ENCODE data around the gene HDAC7. TPM values are rescaled to one million over a fixed set of nuclear protein-coding genes. Genes with fewer than 3 reads are reported as not detected.

The HDAC7 gene
- total RNA-seq, 8 experiments from 2014 or later = 9.8 to 43.8 (median 19.3) TPM

DNA sequence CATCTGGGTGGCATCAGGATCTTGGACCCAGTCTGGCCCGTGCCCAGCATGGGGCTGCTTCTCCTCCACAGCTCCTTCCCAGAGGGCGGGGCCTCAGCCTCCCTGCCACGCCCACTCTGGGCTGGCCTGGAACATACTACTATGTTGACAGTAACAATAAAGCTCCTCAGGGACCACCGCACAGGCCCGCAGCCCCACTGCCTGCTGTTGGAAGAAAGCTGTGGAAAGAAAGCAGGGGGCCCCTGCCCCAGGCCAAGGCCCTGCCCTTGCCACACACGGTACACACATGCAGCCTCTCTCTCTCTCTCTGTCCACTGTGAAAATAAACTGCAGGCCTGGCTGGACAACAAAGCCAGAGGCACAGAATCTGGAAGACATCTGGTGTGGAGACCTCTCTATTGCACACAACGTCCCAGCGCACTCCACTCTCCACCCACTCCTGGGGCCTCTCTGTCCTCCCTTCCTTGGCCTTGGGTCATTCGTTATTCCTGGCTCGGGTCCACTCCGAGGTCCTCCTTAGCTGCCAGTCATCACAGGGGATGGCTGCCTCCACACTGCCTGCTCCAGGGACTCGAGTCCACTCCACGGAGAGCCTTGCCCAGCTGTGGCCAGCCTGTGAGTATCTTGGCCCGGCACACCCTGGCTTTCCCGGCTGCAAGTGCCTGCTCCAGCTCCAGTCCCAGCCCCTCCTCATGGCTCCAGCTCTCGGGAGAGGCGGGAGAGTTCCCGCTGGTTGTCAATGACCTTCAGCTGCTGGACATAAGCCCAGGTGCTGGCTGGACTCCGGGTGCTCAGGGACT is 82.6 kb downstream of the HDAC7 start:
- in situ Hi-C loops (cut with MboI; ENCODE audit: low pct_unique_long_range_greater_than_20kb in 2 of 9, low sequenced_read_pairs in 9 of 9, unreplicated experiment in 9 of 9) = loop anchor here in 1 of 9 experiments (25.0 kb wide), 1 partner anchor 250 kb away; no protein-coding TSS in a partner anchor
- H3K27ac ChIP-seq = peak overlapping the region; percentile 11 to 13
- ATAC-seq (replicated peaks in 6 of 8) = peak; percentile 39 to 84 (median 63)
- peaks cover 30 to 46% of the 10 kb centered on the region in 2 donors for H3K4me1 ChIP-seq (replicated peaks in 1 of 2)
- WGBS, 10 experiments = 0 to 82% (median 55%) methylated on average over 1 to 8 of the region's 19 CpGs; no CpG with 5 or more reads in 2 of the 10 experiments
- H3K4me3 ChIP-seq = no peak overlapping the region

- H3K27ac ChIP-seq = peak overlapping the region in 1 of 2 donors; percentile 13
- 40 to 100% (median 76%) methylated on average over 1 to 3 of the region's 4 CpGs; no CpG with 5 or more reads in 5 of the 10 experiments for WGBS, 10 experiments
- H3K4me1 ChIP-seq (replicated peaks in 1 of 2) = peaks cover 29 to 42% of the 10 kb centered on the region in 2 donors
- no peak overlapping the region for H3K4me3 ChIP-seq
- no peak for ATAC-seq (replicated peaks in 6 of 8)
- in situ Hi-C loops (cut with MboI; ENCODE audit: low pct_unique_long_range_greater_than_20kb in 2 of 9, low sequenced_read_pairs in 9 of 9, unreplicated experiment in 9 of 9) = loop anchor here in 1 of 9 experiments (25.0 kb wide), 1 partner anchor 251 kb away; no protein-coding TSS in a partner anchor
Observed at GRCh38 chr12:47736216-47736615, 83.5 kb downstream of the HDAC7 start.

DNA sequence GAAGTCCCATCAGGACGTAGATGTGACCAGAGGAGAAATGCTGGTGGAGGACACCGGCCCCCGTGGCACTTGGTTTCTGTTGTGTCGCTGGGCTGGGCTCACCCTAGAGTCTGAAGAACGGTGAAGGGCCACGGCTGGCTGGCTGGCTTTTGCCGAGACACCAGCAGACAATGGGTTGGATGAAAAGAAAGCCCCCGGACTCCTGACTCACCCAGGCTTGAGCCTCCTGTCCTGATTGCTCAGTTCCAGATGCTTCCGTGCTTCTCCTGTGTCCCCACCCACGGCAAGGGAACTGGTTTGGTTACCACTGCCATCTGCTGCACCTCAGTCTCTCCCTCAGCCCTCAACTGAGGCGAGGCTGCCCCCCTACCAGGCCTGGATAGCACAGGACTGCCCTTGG is 84.1 kb downstream of the HDAC7 start:
- Histone ChIP-seq H3K4me3 (no peak overlapping the region), H3K27ac (peak overlapping the region in 1 of 2 donors; percentile 20), H3K4me1 (replicated peaks in 1 of 2) (peaks cover 26 to 36% of the 10 kb centered on the region in 2 donors)
- ATAC-seq (replicated peaks in 6 of 8) = no peak
- 73 to 100% (median 93%) methylated on average over 1 to 4 of the region's 11 CpGs; no CpG with 5 or more reads in 3 of the 10 experiments for WGBS, 10 experiments
- in situ Hi-C loops (cut with MboI; ENCODE audit: low pct_unique_long_range_greater_than_20kb in 2 of 9, low sequenced_read_pairs in 9 of 9, unreplicated experiment in 9 of 9) = loop anchor here in 1 of 9 experiments (25.0 kb wide), 1 partner anchor 252 kb away; no protein-coding TSS in a partner anchor

- peak in 5 of 8 experiments; percentile 73 to 83 (median 80) for ATAC-seq (replicated peaks in 6 of 8)
- peaks cover 26 to 33% of the 10 kb centered on the region in 2 donors for H3K4me1 ChIP-seq (replicated peaks in 1 of 2)
- in situ Hi-C loops (cut with MboI; ENCODE audit: low pct_unique_long_range_greater_than_20kb in 2 of 9, low sequenced_read_pairs in 9 of 9, unreplicated experiment in 9 of 9) = loop anchor here in 1 of 9 experiments (25.0 kb wide), 1 partner anchor 252 kb away; no protein-coding TSS in a partner anchor
- no peak overlapping the region for H3K4me3 ChIP-seq
- H3K27ac ChIP-seq = peak overlapping the region; percentile 20 to 46
- 7 to 83% (median 48%) methylated on average over 1 to 7 of the region's 12 CpGs; no CpG with 5 or more reads in 2 of the 10 experiments for WGBS, 10 experiments
Observed at GRCh38 chr12:47734725-47735480, 84.8 kb downstream of the HDAC7 start.

DNA sequence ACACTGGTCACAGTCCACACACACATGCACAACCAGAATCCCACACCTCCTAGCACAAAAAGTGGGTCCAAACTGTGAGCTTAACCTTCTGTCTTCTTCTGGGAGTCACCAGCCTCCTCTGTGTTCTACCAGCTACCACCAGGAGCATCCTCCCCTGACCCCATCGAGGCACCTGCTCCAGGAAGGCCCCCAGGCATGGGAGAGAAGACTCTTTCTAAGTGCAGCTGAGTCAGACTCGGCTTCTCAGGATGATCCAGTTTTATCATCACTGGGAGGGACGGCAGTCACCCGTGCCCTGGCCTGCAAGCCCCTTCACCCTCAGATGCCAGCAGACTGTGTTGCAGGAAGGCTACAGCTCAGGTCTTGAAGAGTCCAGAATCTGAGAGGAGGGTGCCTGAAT is 86.6 kb downstream of the HDAC7 start:
- WGBS, 10 experiments = 100% methylated on average over 1 of the region's 4 CpGs; no CpG with 5 or more reads in 7 of the 10 experiments
- Histone ChIP-seq H3K4me3 (no peak overlapping the region), H3K4me1 (replicated peaks in 1 of 2) (peaks cover 26 to 33% of the 10 kb centered on the region in 2 donors), H3K27ac (no peak overlapping the region)
- ATAC-seq (replicated peaks in 6 of 8) = no peak
- in situ Hi-C loops (cut with MboI; ENCODE audit: low pct_unique_long_range_greater_than_20kb in 2 of 9, low sequenced_read_pairs in 9 of 9, unreplicated experiment in 9 of 9) = loop anchor here in 1 of 9 experiments (25.0 kb wide), 1 partner anchor 254 kb away; no protein-coding TSS in a partner anchor

Other genes with a start within 250 kb of the HDAC7 start
- gene RPAP3, start 113.9 kb downstream of the HDAC7 start, total RNA-seq = 10 to 100 TPM; 17.1 to 45.6 (median 29.5) TPM
- gene ENDOU, start 94.4 kb downstream of the HDAC7 start, total RNA-seq = 1 to 10 TPM in 2 of 8 experiments, under 1 TPM in 6; 0.11 to 3.8 (median 0.36) TPM
- gene RAPGEF3, start 61.0 kb downstream of the HDAC7 start, total RNA-seq = 10 to 100 TPM in 1 of 8 experiments, 1 to 10 TPM in 6, under 1 TPM in 1; 0.87 to 21.8 (median 4.9) TPM
- gene SLC48A1, start 46.7 kb downstream of the HDAC7 start, total RNA-seq = 10 to 100 TPM in 4 of 8 experiments, 1 to 10 TPM in 4; 6.9 to 25.0 (median 10.6) TPM
- 10 to 100 TPM in 1 of 8 experiments, 1 to 10 TPM in 3, under 1 TPM in 4; 0.08 to 70.8 (median 0.87) TPM for gene VDR, start 85.1 kb upstream of the HDAC7 start, total RNA-seq
- gene TMEM106C, start 143.7 kb upstream of the HDAC7 start, total RNA-seq = 10 to 100 TPM; 26.7 to 79.3 (median 43.5) TPM
- gene COL2A1, start 184.6 kb upstream of the HDAC7 start, total RNA-seq = 1 to 10 TPM in 7 of 8 experiments, under 1 TPM in 1; 0.78 to 6.6 (median 1.9) TPM

Measured in motor neuron (in vitro differentiated cells).